ENCODE measurements around the gene ST3GAL2.

The ST3GAL2 gene

DNA sequence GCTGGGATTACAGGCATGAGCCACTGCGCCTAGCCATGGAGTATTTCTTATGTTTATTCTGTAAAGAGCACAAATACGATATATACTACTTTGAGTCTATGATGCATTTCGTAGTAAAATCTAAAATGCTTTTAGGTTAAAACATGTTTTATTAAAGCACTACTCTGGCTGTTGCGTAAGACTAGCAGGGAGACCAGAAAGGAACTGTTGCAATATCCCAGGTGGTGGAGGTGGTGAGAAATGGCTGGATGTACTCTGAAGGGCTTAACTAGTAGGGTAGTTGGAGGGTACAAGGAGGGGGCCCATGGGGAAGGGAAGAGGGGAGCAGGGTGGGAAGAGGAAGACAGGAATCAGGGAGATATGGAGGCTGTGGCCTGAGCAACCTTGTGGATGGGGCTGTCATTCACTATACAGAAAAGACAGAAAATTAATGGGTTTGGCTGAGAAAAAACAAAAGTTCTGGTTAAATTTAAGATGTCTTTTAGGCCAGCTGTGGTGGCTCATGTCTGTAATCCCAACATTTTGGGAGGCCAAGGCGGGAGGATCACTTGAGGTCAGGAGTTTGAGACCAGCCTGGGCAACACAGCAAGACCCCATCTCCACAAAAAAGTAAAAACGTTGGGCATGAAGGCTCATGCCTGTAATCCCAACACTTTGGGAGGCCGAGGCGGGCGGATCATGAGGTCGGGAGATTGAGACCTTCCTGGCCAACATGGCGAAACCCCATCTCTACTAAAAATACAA lies 35.8 kb downstream of the ST3GAL2 start:
- Histone ChIP-seq H3K27me3 (ENCODE audit: insufficient read depth, low read length, poor library complexity) (no peaks in the 10 kb centered on the region), H3K79me2 (ENCODE audit: insufficient read depth, low read length) (peaks cover 28% of the 10 kb centered on the region), H4K20me1 (ENCODE audit: insufficient read depth, low read length) (peaks cover 41% of the 10 kb centered on the region), H3K9me3 (ENCODE audit: insufficient read depth, low read length, severe bottlenecking) (no peaks in the 10 kb centered on the region), H3K4me1 (ENCODE audit: insufficient read depth, low read length) (peaks cover 39% of the 10 kb centered on the region), H3K27ac (ENCODE audit: low read length) (peak overlapping the region; percentile 88; the same call in 1 of the 2 replicates), H3K36me3 (ENCODE audit: insufficient read depth, low read length) (peaks cover 21% of the 10 kb centered on the region), H3K4me2 (ENCODE audit: insufficient read depth, low read length) (no peak overlapping the region), H3K4me3 (ENCODE audit: low read depth in 1 of 2, low read length in 2 of 2) (no peak overlapping the region), H3K9ac (ENCODE audit: low read depth, low read length) (no peak overlapping the region), H2AFZ (ENCODE audit: low read depth, low read length) (no peak overlapping the region)
- TF ChIP-seq, protein P1, sequence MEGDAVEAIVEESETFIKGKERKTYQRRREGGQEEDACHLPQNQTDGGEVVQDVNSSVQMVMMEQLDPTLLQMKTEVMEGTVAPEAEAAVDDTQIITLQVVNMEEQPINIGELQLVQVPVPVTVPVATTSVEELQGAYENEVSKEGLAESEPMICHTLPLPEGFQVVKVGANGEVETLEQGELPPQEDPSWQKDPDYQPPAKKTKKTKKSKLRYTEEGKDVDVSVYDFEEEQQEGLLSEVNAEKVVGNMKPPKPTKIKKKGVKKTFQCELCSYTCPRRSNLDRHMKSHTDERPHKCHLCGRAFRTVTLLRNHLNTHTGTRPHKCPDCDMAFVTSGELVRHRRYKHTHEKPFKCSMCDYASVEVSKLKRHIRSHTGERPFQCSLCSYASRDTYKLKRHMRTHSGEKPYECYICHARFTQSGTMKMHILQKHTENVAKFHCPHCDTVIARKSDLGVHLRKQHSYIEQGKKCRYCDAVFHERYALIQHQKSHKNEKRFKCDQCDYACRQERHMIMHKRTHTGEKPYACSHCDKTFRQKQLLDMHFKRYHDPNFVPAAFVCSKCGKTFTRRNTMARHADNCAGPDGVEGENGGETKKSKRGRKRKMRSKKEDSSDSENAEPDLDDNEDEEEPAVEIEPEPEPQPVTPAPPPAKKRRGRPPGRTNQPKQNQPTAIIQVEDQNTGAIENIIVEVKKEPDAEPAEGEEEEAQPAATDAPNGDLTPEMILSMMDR (IDR thresholded peaks at IDR 0.05; ENCODE audit: borderline replicate concordance, extremely low read depth, low read length, poor library complexity, severe bottlenecking) = no peak
- no peak for ATAC-seq (ENCODE audit: insufficient read depth, low read depth)
- no peak for DNase-seq

DNA sequence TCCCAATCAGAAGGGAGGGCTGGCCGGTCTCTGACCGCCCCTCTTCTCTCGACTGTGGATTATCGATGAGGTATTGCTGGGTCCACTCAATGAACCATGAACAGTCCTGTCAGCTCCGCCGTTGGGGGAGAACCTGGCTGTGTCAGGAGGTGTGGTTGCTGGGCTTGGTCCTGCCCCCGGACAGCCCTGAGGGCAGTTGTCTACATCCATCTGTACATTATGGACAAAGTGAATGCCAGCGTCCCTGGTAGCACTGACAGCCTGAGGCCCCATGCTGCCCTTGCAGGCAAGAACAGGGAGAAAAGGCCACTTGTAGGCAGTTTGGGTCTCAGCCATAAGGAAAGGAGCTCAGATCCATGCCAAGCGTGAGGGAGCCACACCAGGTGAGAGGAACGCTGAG lies 38.9 kb downstream of the ST3GAL2 start:
- Histone ChIP-seq H3K9ac (ENCODE audit: low read depth, low read length) (no peak overlapping the region), H3K4me2 (ENCODE audit: insufficient read depth, low read length) (no peak overlapping the region), H3K4me3 (ENCODE audit: low read depth in 1 of 2, low read length in 2 of 2) (no peak overlapping the region), H3K27me3 (ENCODE audit: insufficient read depth, low read length, poor library complexity) (no peaks in the 10 kb centered on the region), H3K27ac (ENCODE audit: low read length) (no peak overlapping the region), H2AFZ (ENCODE audit: low read depth, low read length) (no peak overlapping the region), H3K4me1 (ENCODE audit: insufficient read depth, low read length) (peaks cover 22% of the 10 kb centered on the region), H3K79me2 (ENCODE audit: insufficient read depth, low read length) (peaks cover 14% of the 10 kb centered on the region), H3K36me3 (ENCODE audit: insufficient read depth, low read length) (peaks cover 38% of the 10 kb centered on the region), H3K9me3 (ENCODE audit: insufficient read depth, low read length, severe bottlenecking) (no peaks in the 10 kb centered on the region), H4K20me1 (ENCODE audit: insufficient read depth, low read length) (peaks cover 44% of the 10 kb centered on the region)
- DNase-seq (no peak), ATAC-seq (ENCODE audit: insufficient read depth, low read depth) (no peak)
- TF ChIP-seq EZH2 (IDR thresholded peaks at IDR 0.05; ENCODE audit: borderline replicate concordance, low read depth, low read length, severe bottlenecking) = no peak

DNA sequence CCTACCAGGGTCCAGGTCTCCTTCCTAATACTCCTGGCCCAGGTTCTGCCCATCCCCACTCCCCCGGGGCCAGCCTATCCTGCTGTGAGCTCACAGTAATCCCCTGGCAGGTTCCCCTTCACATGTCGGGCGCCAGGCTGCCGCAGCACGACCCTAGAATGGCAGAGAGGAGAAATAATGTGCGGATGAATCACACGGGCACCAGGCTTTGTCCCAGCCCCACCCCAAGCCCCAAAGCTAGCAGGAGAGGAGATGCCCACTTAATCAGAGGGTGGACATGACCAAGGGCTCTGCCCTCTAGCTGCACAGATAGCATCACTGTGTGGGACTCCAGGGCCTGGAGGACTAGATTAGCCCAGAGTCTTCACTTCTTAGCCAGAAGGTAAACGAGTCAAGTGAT lies 39.5 kb downstream of the ST3GAL2 start:
- TF ChIP-seq, protein P1 (IDR thresholded peaks at IDR 0.05; ENCODE audit: borderline replicate concordance, extremely low read depth, low read length, poor library complexity, severe bottlenecking) = no peak
- TF ChIP-seq EZH2 (IDR thresholded peaks at IDR 0.05; ENCODE audit: borderline replicate concordance, low read depth, low read length, severe bottlenecking) = no peak
- DNase-seq = no peak
- Histone ChIP-seq H3K9ac (ENCODE audit: low read depth, low read length) (no peak overlapping the region), H3K4me2 (ENCODE audit: insufficient read depth, low read length) (no peak overlapping the region), H3K4me1 (ENCODE audit: insufficient read depth, low read length) (peaks cover 17% of the 10 kb centered on the region), H3K9me3 (ENCODE audit: insufficient read depth, low read length, severe bottlenecking) (no peaks in the 10 kb centered on the region), H3K79me2 (ENCODE audit: insufficient read depth, low read length) (peaks cover 14% of the 10 kb centered on the region), H2AFZ (ENCODE audit: low read depth, low read length) (no peak overlapping the region), H3K4me3 (ENCODE audit: low read depth in 1 of 2, low read length in 2 of 2) (no peak overlapping the region), H4K20me1 (ENCODE audit: insufficient read depth, low read length) (peaks cover 44% of the 10 kb centered on the region), H3K27ac (ENCODE audit: low read length) (no peak overlapping the region), H3K27me3 (ENCODE audit: insufficient read depth, low read length, poor library complexity) (no peaks in the 10 kb centered on the region), H3K36me3 (ENCODE audit: insufficient read depth, low read length) (peaks cover 44% of the 10 kb centered on the region)
- ATAC-seq (ENCODE audit: insufficient read depth, low read depth) = no peak

DNA sequence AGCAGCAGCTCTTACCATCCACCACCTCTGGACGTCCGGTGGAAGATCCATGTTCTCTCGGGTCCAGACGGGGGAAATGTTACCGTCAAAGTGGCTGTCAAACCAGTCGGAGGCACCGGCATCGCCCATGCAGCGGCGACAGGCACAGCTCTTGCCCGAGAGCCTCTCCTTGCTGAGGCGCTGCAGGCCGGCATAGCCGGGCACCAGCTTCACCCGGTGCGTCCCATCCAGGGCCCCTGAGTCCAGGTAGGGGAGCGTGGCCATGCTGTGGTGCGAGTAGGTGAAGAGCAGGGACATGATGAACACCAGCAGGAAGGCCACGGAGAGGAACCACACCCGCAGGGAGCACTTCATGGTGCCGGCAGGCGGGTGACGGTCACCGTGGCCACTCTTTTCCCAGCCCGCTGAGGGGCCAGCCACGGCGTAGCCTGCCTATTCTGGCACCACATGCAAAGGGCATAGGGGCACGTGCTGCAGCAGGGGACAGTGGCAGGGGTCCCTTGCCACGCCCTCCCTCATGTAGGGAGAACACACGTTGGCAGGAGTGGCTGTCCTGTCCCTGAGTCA lies 40.6 kb downstream of the ST3GAL2 start:
- no peak for TF ChIP-seq EZH2 (IDR thresholded peaks at IDR 0.05; ENCODE audit: borderline replicate concordance, low read depth, low read length, severe bottlenecking)
- TF ChIP-seq, protein P1 (IDR thresholded peaks at IDR 0.05; ENCODE audit: borderline replicate concordance, extremely low read depth, low read length, poor library complexity, severe bottlenecking) = no peak
- Histone ChIP-seq H3K9ac (ENCODE audit: low read depth, low read length) (no peak overlapping the region), H3K4me1 (ENCODE audit: insufficient read depth, low read length) (peaks cover 5% of the 10 kb centered on the region), H3K27me3 (ENCODE audit: insufficient read depth, low read length, poor library complexity) (no peaks in the 10 kb centered on the region), H2AFZ (ENCODE audit: low read depth, low read length) (no peak overlapping the region), H3K27ac (ENCODE audit: low read length) (no peak overlapping the region), H4K20me1 (ENCODE audit: insufficient read depth, low read length) (peaks cover 37% of the 10 kb centered on the region), H3K4me3 (ENCODE audit: low read depth in 1 of 2, low read length in 2 of 2) (no peak overlapping the region), H3K36me3 (ENCODE audit: insufficient read depth, low read length) (peaks cover 55% of the 10 kb centered on the region), H3K9me3 (ENCODE audit: insufficient read depth, low read length, severe bottlenecking) (no peaks in the 10 kb centered on the region), H3K4me2 (ENCODE audit: insufficient read depth, low read length) (no peak overlapping the region), H3K79me2 (ENCODE audit: insufficient read depth, low read length) (peaks cover 14% of the 10 kb centered on the region)
- no peak for DNase-seq
- no peak for ATAC-seq (ENCODE audit: insufficient read depth, low read depth)

Measured in DND-41 (cell line).